Islet of Langerhans (tissue), 1 donor: ENCODE measurements around the gene ZCCHC9.
"Not testable (repeated sequence)": the region's sequence is repeated elsewhere in the genome, so short reads cannot be mapped to it uniquely, and the experiment has no call there.

Experiments
- FAIRE-seq: peaks from one replicate; lab custom pipeline; 2011; peaks lifted over from hg19 to GRCh38; lab: Jason Lieb, UNC

Gene ZCCHC9

GRCh38 chr5:81305785-81306184 lies 4.4 kb downstream of the ZCCHC9 start:
- FAIRE-seq, result no peak

- no peak for FAIRE-seq
These were observed 7.4 kb downstream of the ZCCHC9 start for GRCh38 chr5:81308836-81309235.

GRCh38 chr5:81310402-81311063 lies 9.1 kb downstream of the ZCCHC9 start:
- FAIRE-seq, result no peak

GRCh38 chr5:81313278-81313677 lies 11.9 kb downstream of the ZCCHC9 start:
- no peak for FAIRE-seq

- FAIRE-seq, result no peak
These were observed 12.3 kb downstream of the ZCCHC9 start for GRCh38 chr5:81313686-81314085.

- FAIRE-seq, result no peak
These were observed 13.2 kb downstream of the ZCCHC9 start for GRCh38 chr5:81314581-81314980.

- FAIRE-seq, result no peak
These were observed 13.9 kb downstream of the ZCCHC9 start for GRCh38 chr5:81315336-81315735.

GRCh38 chr5:81315830-81316229 lies 14.4 kb downstream of the ZCCHC9 start:
- FAIRE-seq, result no peak

GRCh38 chr5:81316571-81316970 lies 15.2 kb downstream of the ZCCHC9 start:
- FAIRE-seq, result no peak

- no peak for FAIRE-seq
These were observed 16.1 kb downstream of the ZCCHC9 start for GRCh38 chr5:81317536-81317935.

GRCh38 chr5:81326554-81326953 lies 25.2 kb downstream of the ZCCHC9 start:
- no peak for FAIRE-seq

GRCh38 chr5:81334304-81335061 lies 33.1 kb downstream of the ZCCHC9 start:
- FAIRE-seq, result no peak

- FAIRE-seq, result no peak
These were observed 34.6 kb downstream of the ZCCHC9 start for GRCh38 chr5:81335946-81336345.

- FAIRE-seq, result no peak
These were observed 35.2 kb downstream of the ZCCHC9 start for GRCh38 chr5:81336556-81336955.

GRCh38 chr5:81337803-81338202 lies 36.4 kb downstream of the ZCCHC9 start:
- no peak for FAIRE-seq

GRCh38 chr5:81338213-81338612 lies 36.8 kb downstream of the ZCCHC9 start:
- FAIRE-seq, result not testable (repeated sequence)

GRCh38 chr5:81344736-81345135 lies 43.3 kb downstream of the ZCCHC9 start:
- FAIRE-seq, result no peak

- no peak for FAIRE-seq
These were observed 44.1 kb downstream of the ZCCHC9 start for GRCh38 chr5:81345411-81346003.

GRCh38 chr5:81349161-81349560 lies 47.8 kb downstream of the ZCCHC9 start:
- FAIRE-seq, result no peak

GRCh38 chr5:81350507-81350906 lies 49.1 kb downstream of the ZCCHC9 start:
- FAIRE-seq, result no peak

- no peak for FAIRE-seq
These were observed 51.8 kb downstream of the ZCCHC9 start for GRCh38 chr5:81353189-81353588.

- FAIRE-seq, result no peak
These were observed 52.7 kb downstream of the ZCCHC9 start for GRCh38 chr5:81354093-81354492.
